ENCODE results near the gene PIBF1.

PIBF1 gene

GRCh38 chr13:73063166-73063565, 281.2 kb downstream of the PIBF1 start:
- FAIRE-seq: no peak

GRCh38 chr13:73065036-73065435, 283.1 kb downstream of the PIBF1 start:
- FAIRE-seq: no peak

- FAIRE-seq: no peak
These were observed 283.9 kb downstream of the PIBF1 start for GRCh38 chr13:73065665-73066340.
